Measurements from ENCODE around the gene CRYAB.

Gene CRYAB

GRCh38 chr11:111878385-111878848 is 33.2 kb downstream of the CRYAB start:
- no peaks in the 10 kb centered on the region for H3K9me3 Mint-ChIP-seq
- H3K27ac Mint-ChIP-seq: peak overlapping the region; percentile 97 to 98 (median 98)
- no peaks in the 10 kb centered on the region for H3K36me3 Mint-ChIP-seq (ENCODE audit: low read depth)
- H3K4me1 Mint-ChIP-seq: peaks cover 16% of the 10 kb centered on the region
- no peaks in the 10 kb centered on the region for H3K27me3 Mint-ChIP-seq (ENCODE audit: low read depth)
- H3K4me3 Mint-ChIP-seq: peak overlapping the region; percentile 90 to 95 (median 90)
- TF ChIP-seq CTCF (IDR thresholded peaks at IDR 0.05; ENCODE audit: unreplicated experiment in 3 of 3): no peak

DNA sequence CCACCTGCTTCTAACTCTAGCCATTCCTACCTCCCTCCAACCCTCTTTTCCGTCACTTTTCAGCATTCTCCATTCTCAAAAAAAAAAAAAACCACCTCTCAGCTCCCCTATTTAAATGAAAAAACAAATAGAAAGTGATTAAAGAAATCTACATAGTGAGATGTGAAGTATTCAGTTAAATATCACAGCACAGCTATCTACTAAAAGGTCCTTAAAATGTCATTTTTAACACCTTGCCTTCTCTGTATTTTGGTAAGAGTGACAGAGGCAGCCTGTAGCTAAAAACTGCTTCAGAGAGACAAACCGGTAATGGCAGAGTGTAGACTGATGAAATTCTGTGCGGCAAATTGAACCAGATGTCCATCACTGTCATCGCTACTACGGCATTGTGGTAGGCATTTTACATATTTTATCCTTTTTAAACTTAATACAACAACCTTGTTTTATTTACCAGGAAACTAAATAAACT is 39.8 kb downstream of the CRYAB start:
- H3K36me3 Mint-ChIP-seq (ENCODE audit: low read depth): peaks cover 19% of the 10 kb centered on the region
- H3K4me1 Mint-ChIP-seq: peaks cover 22% of the 10 kb centered on the region
- H3K27ac Mint-ChIP-seq: peak overlapping the region; percentile 88 to 97 (median 89)
- no peak for TF ChIP-seq CTCF (IDR thresholded peaks at IDR 0.05; ENCODE audit: unreplicated experiment in 3 of 3)
- no peaks in the 10 kb centered on the region for H3K27me3 Mint-ChIP-seq (ENCODE audit: low read depth)
- peak overlapping the region; percentile 94 to 99 (median 95) for H3K4me3 Mint-ChIP-seq
- H3K9me3 Mint-ChIP-seq: no peaks in the 10 kb centered on the region

DNA sequence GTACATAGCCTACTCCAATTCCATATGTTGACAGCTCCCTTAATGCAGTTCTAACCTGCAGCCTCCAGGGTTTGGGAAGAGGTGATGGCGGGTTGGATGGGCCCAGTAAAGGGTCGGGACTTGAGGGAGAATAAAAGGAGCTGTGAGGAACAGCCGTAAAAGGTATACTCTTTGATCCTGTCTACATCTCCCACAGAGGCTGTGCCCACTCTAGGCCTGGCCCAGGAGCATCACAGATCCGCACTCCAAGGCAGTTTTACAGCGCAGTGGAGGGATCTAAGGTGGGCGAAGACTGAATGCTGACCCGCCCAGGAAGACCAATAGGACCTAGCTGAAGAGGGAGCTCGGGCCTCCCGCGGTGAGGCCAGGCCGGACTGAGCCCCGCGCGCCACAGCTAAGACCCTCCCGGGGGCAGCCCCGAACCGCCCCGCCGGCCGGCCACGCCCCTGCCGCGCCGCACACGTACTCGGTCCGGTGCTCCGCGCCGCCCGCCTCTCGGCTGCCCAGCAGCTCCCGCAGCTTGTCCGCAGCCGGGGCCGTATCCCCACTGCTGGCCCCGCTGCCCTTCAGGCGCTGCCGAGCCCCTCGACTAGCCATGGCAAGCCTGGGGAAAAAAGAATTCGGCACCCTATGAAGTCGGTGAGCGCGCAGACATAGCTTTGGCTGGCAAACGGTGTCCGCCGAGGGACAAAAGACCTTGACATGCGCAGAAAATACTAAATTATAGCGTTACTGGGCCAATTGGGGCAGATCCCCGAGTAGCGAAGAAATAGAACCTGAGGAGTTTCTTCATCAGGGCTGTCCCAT is 40.5 kb downstream of the CRYAB start, which contains the start of gene ALG9:
Gene ALG9, minus strand, starts transcription at position 696 of the 807 bp plus-strand sequence. Its CDS starts 99 bp downstream, at position 597.
- Mint-ChIP-seq H3K27ac (peak within 1 kb of the TSS; percentile 89 to 97 (median 94)), H3K4me3 (peak within 1 kb of the TSS; percentile 94 to 99 (median 95)), H3K36me3 (ENCODE audit: low read depth) (peaks cover 25% of the 10 kb centered on the region), H3K4me1 (peaks cover 22% of the 10 kb centered on the region), H3K27me3 (ENCODE audit: low read depth) (no peaks in the 10 kb centered on the region), H3K9me3 (no peaks in the 10 kb centered on the region)
- peak; percentile 27 to 48 (median 36) for TF ChIP-seq CTCF (IDR thresholded peaks at IDR 0.05; ENCODE audit: unreplicated experiment in 3 of 3)

- Mint-ChIP-seq H3K27ac (peak overlapping the region; percentile 89 to 97 (median 94)), H3K9me3 (no peaks in the 10 kb centered on the region), H3K4me1 (peaks cover 22% of the 10 kb centered on the region), H3K4me3 (peak overlapping the region; percentile 94 to 99 (median 95)), H3K27me3 (ENCODE audit: low read depth) (no peaks in the 10 kb centered on the region), H3K36me3 (ENCODE audit: low read depth) (peaks cover 30% of the 10 kb centered on the region)
- TF ChIP-seq CTCF (IDR thresholded peaks at IDR 0.05; ENCODE audit: unreplicated experiment in 3 of 3): no peak
Measured at GRCh38 chr11:111870522-111870885, 41.1 kb downstream of the CRYAB start.

- no peak for TF ChIP-seq CTCF (IDR thresholded peaks at IDR 0.05; ENCODE audit: unreplicated experiment in 3 of 3)
- Mint-ChIP-seq H3K9me3 (no peaks in the 10 kb centered on the region), H3K4me3 (peak overlapping the region; percentile 37 to 47 (median 39)), H3K4me1 (peaks cover 22% of the 10 kb centered on the region), H3K27me3 (ENCODE audit: low read depth) (no peaks in the 10 kb centered on the region), H3K36me3 (ENCODE audit: low read depth) (peaks cover 34% of the 10 kb centered on the region), H3K27ac (peak overlapping the region in 1 of 3 experiments; percentile 89)
Measured at GRCh38 chr11:111870113-111870512, 41.5 kb downstream of the CRYAB start.
